Ramos (cell line): Measurements from ENCODE around the gene ANKLE2.
"Not testable (repeated sequence)": the region's sequence is repeated elsewhere in the genome, so short reads cannot be mapped to it uniquely, and the experiment has no call there.

ENCODE experiments used
- in situ Hi-C: fragments of 300-500 bp; cut with MboI; formaldehyde crosslinking; loops from one replicate; pipeline ENCODE4 v1.14.3; 2022; ENCODE audit warnings: low sequenced_read_pairs; ENCODE audit not compliant: unreplicated experiment

ANKLE2 gene

GRCh38 chr12:132779781-132780353 lies 18.2 kb upstream of the ANKLE2 start:
- in situ Hi-C loops: no loop called here

DNA sequence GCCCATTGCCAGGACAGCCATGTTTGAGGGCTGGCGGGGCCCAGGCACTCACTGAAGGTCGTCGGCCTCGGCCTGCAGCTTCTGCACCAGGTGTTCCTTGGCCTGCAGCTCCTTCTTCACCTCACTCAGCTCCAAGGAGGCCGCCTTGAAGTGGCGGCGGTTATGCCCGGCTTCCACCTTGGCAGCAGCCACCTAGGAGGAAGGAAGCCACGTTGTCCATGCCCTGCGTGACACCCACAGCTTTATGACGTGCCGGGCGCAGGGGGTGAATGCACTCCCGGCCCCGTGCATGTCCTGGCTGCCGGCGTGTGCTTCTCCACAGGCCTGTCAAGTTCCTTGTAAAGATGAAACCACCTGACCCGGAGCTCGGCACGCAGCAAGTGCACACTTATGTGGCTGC lies 16.0 kb upstream of the ANKLE2 start:
- in situ Hi-C loops: no loop called here

DNA sequence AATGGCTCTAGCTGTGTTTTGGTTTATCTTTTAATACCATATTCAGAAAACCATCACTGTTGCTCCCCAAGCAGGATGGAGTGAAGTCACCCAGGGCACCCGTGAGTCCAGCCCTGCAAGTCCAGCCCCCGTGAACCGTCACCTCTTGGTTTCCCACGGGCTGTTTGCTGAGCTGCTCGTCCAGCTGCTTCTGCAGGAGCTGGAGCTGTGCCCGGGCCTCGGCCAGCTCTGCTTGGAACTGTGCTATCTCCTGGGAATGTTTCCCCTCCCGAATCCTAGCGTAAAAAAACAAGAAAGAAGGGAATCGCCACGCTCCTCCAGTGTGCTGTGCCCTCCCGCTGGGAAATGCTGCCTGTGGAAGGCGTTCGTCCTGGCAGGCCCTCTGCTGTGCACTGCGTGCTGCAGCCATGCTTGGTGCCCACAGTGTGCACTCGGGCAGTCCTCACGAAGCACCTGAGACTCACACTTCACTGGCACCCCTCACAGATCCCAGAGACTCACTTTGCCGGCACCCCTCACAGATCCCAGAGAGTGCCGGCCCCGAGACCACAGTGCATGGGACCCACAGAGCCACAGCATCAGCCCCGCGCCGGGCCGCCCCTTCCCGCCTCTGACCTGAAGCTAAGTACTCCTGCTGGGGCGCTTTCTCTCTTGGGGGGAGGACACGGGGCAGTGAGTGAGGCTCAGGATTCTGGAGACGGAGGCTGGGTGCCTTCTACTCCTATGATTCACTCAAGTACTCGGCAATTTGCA lies 15.4 kb upstream of the ANKLE2 start:
- in situ Hi-C loops: no loop called here

- in situ Hi-C loops: not testable (repeated sequence)
Observed at GRCh38 chr12:132776230-132776625, 14.6 kb upstream of the ANKLE2 start.

GRCh38 chr12:132775502-132776229 lies 14.0 kb upstream of the ANKLE2 start:
- in situ Hi-C loops: no loop called here

DNA sequence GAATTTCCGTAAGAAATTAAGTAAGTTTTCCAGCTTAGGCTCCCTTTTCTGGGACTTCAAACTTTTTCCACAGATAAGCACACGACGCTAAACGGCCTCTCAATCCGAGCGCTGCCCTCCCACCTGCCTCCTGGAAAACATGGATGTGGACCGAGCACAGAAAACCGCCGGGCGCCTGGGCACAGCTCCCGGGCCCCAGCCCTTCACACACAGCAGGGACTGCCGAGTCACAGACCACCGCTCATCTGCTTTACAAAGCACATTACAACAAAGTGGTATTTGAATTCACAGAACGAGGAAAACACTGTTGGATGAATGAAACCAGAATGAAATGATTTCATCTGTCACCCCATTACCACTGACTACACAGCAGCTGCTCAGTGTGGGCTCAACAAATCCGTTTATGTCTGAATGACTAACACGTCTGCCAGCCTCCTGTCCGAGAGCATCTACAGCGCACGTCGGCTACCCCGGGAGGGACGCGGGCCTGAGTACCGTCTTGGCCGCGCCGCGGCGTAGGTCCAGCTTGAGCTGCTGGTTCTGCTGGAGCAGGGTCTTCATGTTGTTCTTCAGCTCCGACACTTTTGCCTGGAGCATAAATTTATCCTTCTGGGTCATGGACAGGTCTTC lies 13.1 kb upstream of the ANKLE2 start:
- in situ Hi-C loops: no loop called here

DNA sequence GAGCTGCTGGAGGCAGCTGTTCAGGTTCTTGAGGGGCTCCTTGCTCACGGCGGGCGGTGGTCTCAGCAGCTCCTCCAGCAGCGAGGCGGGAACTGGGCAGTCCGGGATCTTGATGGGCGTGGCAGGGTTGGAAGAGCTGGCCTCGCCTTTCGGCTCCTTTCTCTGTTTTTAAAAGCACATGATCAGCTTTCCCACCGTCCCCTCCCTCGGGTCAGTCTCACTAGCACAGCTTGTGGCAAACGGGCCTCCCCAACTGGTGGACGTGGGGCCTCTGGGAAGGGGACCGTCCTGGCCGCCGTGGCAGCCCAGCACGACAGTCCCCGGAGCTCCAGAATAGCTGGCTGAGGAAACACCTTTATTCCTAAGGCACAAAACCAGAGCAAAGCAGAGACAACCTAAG lies 12.5 kb upstream of the ANKLE2 start:
- in situ Hi-C loops: no loop called here

GRCh38 chr12:132773077-132773955 lies 11.7 kb upstream of the ANKLE2 start:
- in situ Hi-C loops: no loop called here

GRCh38 chr12:132772606-132773005 lies 11.0 kb upstream of the ANKLE2 start:
- in situ Hi-C loops: no loop called here

- in situ Hi-C loops: no loop called here
Observed at GRCh38 chr12:132771126-132771838, 9.7 kb upstream of the ANKLE2 start.

GRCh38 chr12:132766380-132767085 lies 4.9 kb upstream of the ANKLE2 start:
- in situ Hi-C loops: no loop called here

DNA sequence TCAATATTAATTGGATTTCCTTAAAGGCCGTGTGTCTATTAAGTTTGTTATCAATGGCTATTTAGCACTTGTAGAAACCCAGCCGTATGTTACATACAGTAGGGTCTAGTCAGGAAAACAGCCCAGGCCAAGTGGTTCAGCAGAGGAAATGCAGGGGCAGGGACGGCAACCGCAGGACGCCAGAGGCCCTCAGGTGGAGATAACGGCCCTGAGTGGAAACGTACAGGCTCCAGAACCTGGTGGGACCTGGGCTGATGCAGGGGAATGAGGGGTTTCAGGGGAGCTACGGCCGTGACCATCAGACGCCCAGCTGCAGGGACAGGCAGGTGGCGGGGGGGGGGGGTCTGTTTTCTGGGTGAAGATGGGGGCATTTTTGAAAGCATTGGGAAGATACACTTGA lies 3.7 kb upstream of the ANKLE2 start:
- in situ Hi-C loops: no loop called here

- in situ Hi-C loops: no loop called here
Observed at GRCh38 chr12:132764231-132764630, 2.6 kb upstream of the ANKLE2 start.

- in situ Hi-C loops: no loop called here
Observed at GRCh38 chr12:132761921-132762583, 420 bp upstream of the ANKLE2 start.

- in situ Hi-C loops: no loop called here
Observed at GRCh38 chr12:132759359-132759758, 2.3 kb downstream of the ANKLE2 start.

GRCh38 chr12:132758825-132759224 lies 2.8 kb downstream of the ANKLE2 start:
- in situ Hi-C loops: not testable (repeated sequence)

DNA sequence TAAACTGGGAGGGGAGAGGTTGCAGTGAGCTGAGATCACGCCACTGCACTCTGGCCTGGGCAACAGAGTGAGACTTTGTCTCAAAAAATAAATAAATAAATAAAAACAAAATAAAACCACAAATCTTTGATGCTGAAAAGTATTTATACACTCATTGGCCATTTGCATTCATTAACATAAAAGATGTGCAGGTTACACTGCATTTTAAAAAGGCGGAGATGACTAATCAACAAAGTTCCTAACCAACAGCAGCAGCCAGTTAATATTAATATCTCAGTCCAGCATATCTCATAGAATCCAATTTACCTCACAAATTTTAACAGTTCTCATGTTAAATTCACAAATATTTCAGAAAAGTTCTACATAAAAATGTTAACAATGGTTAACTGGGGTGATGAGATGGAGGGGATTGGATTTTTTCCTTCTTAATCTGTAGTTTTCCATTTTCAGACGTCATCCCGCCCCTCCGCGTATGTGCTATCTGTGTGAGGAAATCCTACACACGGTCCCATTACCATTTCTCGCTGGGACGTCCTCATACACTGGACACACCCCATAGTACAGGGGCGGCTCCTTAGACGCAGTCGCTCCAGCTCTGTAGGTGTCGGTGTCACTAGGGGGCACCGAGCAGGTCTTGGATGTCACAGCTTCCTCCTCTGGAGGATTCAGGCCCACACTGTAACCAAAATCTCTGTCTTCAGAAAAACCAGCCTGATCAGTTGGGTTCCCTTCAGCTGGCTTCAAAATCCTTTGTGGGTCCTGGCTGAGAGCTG lies 7.3 kb downstream of the ANKLE2 start:
- in situ Hi-C loops: no loop called here

GRCh38 chr12:132753670-132754069 lies 8.0 kb downstream of the ANKLE2 start:
- in situ Hi-C loops: not testable (repeated sequence)
